ENCODE results near the gene MRC2.

The MRC2 gene

DNA sequence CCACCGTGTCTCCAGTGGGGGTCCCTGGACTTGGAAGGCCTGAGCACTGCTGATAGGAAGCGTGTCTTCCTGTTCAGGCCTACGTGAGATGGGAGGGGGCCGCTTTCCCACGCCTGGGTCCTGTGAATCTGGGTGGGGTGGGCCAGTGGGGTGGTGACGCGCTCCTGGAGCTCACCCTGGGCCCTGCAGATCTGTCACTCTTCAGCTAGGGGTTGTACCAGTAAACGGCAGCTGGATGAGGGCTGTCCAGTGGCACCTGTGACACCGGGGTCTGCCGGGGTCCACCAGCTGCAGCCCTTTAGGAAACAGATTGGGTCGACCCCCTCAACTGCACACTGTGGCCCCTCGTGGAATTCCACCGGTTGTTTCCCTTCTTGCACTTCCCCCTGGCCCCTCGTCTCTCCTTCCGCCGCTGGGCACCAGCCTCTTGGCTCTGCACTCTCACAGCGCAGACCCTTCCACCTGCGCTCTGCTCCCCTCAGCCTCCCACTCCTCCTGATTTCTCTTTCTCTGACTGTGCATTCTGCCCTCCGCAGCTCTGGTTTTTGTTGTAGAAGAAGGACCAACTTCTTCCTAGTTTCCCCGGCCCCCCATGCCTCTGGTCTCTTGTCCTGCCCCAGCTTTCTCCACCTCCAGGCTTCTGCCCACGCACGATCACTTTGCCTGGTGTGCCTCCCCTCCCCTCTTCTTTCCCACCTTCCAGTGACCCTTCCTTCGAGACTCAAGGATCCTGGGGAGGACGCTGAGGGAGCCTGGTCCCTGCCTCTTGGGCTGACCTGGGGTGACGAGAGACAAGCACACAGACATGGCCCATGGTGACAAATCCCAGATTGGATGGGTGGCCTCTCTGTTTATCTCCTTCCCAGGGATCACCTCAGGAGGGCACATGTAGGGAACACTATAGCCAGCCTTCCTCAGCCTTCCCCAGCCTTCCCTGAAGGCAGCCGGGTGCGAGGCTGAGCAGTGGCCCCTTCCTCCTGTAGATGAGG is 4.8 kb downstream of the MRC2 start:
- DNase-seq = no peak

- no peak for DNase-seq
These were observed 10.3 kb downstream of the MRC2 start for GRCh38 chr17:62637809-62638208.

DNA sequence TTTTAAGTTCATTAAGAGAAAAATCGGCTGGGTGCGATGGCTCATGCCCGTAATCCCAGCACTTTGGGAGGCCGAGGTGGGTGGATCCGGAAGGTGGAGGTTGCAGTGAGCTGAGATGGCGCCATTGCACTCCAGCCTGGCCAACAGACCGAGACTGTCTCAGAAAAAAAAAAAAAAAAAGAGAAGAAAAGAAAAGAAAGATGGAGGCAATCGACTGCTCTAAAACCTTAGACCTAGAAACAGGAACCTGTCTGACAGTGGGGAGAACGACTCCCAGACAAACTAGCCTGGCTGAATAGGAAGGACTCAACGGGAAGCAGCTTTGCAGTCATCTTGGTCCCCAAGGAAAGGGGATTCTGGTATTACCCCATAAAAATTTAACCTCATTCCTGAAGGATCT is 13.7 kb downstream of the MRC2 start:
- no peak for DNase-seq

- no peak for DNase-seq
These were observed 14.5 kb downstream of the MRC2 start for GRCh38 chr17:62641951-62642350.

- DNase-seq = no peak
These were observed 16.0 kb downstream of the MRC2 start for GRCh38 chr17:62643496-62643895.

GRCh38 chr17:62644487-62645173 is 17.2 kb downstream of the MRC2 start:
- DNase-seq = no peak

GRCh38 chr17:62648251-62648955 is 20.9 kb downstream of the MRC2 start:
- no peak for DNase-seq

DNA sequence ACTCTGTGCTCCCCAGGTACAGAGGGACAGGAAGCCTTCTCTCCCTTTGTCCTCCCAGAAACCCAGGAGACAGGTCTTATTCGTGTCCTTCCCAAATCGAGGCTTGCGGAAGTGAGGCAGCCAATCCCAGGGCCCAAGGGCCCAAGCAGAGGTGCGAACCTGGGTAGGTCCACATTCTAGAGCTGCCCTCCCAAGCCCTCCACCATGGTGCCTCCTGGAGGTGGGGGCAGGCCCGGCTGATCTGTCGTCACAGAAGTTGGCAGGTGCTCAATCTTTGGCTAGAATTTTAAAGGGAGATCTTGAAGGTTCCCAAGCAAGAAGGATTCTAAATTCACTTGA is 21.5 kb downstream of the MRC2 start:
- DNase-seq = no peak

DNA sequence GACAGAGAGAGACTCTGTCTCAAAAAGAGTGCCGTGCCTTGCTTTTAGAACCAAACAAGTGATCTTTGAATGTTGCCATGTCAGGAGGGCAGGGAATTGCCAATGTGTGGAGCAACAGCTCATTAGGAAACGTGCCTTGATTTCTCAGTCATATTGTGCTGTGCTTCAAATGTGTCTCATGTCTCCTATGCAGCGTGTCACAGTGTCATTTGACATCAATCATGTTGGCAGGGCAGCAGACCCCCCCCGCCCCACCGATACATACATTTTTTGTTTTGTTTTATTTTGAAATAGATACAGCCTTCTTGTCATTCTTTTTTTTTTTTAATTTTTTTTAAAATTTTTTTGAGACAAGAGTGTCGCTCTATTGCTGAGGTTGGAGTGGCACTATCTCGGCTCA is 22.1 kb downstream of the MRC2 start:
- DNase-seq = no peak

DNA sequence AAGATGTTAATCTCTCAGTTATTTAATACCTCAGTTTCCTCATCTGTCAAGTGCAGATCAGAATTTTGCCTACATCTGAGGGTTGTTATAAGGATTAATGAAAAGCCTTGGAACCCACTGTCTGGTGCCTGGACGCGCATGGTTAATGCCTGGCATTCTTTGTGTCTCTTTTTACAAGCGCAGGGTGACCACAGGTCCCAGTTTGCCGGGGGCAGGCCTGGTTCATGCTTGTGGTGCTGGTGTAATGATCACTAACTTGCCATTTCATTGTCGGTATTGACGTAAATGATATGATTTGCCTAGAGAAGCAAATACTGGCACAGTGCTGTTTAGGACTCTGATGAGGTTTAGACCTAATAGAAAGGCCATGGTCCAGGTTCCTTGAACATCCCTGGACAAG is 23.1 kb downstream of the MRC2 start:
- DNase-seq = no peak

DNA sequence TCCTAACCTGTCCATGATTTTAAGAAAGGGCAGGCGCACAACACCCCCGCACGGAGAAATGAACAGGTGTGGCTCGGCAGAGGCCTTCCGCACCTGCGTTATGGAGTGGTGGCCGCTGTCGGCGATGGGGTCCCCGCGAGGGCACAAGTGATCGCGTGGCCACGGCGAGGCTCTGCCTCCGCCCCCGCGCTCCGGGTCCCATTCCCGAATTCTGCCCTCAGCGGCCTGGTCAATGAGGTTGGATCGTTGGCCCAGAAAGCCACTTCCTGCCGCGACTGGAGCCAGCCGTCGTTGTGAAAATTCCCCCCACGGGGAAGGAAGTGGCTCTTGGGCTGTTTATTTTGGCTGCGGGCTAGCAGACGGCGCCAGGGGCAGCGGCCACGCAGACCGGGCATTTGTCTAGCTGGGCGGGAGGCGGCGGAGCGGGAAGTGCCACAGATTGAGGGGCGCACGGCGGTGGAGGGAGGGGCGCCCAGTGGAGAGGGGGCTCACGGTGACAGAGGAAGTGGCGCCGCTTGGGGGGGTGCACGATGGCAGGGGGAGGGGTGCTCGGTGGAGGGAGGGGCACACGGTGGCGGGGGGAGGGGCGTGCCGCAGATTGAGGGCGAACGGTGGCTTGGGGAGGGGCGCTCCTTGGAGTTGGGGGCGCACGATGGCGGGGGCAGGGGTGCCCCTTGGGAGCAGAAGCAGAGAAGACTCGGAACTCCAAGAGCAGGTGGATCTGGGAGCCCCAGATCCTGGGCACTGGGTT is 25.0 kb downstream of the MRC2 start:
- DNase-seq = peak; percentile 30

GRCh38 chr17:62653002-62653825 is 25.7 kb downstream of the MRC2 start:
- DNase-seq = peak; percentile 63

GRCh38 chr17:62653826-62654761 is 26.6 kb downstream of the MRC2 start:
- DNase-seq = no peak

DNA sequence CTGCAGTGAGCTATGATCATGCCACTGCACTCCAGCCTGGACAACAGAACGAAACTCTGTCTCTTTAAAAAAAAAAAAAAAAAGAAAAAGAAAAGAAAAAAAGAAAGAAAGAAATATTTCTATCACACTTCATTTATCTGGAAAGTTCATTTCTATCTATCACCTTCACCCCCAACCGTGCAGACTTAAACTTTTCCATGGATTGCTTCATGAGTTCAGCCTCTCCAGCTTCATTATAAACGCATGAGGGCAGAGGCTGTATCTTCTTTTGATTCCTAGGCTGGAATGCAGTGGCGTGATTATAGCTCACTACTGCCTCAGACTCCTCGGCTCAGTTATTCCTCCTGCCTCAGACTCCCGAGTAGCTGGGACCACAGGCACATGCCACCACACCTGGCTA is 28.2 kb downstream of the MRC2 start:
- DNase-seq = no peak

DNA sequence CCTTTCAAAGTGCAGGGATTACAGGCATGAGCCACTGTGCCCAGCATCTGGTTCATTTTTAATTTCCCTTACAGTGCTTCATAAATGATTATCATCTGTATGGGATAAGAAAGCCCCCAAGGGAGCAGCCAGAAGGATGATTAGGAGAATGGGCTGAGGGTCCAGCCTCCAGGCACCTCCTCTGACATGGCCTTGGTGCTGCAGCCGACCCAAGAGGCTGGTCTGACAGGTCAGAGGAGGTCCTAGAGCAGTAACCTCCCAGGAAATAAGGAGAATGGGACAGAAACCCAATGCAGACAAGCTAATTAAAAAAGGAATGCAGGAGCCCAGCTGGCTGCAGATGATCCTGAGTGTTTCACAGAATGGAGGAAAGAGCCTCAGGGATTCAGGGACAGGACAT is 29.0 kb downstream of the MRC2 start:
- no peak for DNase-seq

GRCh38 chr17:62657145-62657665 is 29.7 kb downstream of the MRC2 start:
- DNase-seq = no peak

- DNase-seq = no peak
These were observed 30.2 kb downstream of the MRC2 start for GRCh38 chr17:62657690-62658089.

DNA sequence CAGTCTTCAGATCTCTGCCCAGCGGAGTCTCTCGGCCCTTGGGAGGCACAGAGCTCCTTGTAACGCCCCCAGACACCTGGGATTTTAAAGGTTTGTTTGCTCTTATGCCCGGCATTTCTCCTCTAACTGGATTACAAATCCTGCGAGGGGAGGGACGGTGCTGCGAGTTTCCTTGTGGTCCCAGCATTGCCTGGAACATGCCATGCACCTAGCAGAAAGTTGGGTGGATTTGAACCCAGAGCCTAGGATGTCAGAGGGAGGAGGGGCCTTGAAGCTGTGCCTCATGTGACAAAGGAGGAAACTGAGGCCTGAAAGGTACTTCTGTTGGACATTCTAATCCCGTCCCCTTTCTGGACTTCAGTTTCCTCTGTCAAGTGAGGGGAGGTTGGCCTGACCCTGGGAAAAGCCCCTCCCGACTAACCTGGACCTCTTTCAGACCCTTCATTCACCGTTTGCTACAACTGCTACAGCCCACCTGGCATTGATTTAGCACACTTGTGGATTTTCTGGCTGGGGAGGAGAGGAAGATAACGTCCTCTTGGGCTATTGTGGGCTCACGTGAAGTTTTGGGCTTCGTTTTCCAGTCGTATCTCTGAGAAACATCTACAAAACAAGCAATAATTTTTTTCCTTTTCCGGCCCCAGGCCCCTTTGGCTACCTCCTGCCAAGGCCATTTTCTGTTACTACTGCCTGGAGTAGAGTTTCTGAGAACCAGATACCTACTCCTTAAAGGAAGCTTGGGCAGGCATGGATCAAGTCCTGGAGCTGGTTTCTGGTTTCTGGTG is 30.9 kb downstream of the MRC2 start:
- DNase-seq = no peak

DNA sequence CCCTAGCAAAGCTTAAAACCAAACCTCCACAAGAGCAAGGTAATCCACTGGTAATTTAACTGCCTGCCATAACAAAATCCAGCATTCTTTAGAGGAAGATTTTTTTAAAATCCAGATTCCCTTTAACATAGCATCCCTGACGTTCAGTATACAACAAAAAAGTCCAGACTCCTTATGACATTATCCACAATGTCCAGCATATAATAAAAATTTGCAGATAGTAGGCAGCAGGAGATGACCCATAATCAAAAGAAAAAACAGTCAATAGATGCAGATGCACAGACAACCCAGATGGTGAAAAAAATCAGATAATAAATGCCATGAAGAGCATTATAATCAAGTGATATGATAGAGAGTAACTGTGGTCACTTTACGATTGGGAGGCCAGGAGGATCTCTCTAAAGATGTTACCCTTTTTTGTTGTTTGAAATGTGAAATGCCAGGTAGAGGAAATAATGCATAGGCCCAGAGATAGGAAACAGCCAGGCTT is 33.2 kb downstream of the MRC2 start:
- no peak for DNase-seq

- DNase-seq = no peak
These were observed 33.9 kb downstream of the MRC2 start for GRCh38 chr17:62661337-62661736.
